Epithelial cell of proximal tubule (primary cell): ENCODE measurements around the gene ITPK1. TPM values are rescaled to one million over a fixed set of nuclear protein-coding genes. Genes with fewer than 3 reads are reported as not detected.

Experiments used
- DNase-seq: peaks from one replicate; pipeline ENCODE4 v3.0.0-alpha.2; 2011; ENCODE audit warnings: low read depth
- H3K4me3 ChIP-seq: 2 replicates; pipeline ENCODE4 v1.5.1; 2011; ENCODE audit warnings: low read depth, mild to moderate bottlenecking, low read length
- total RNA-seq: library from RNA; depleted of rRNA; stranded (reverse); fragments of >200 nt; gene quantifications from 2 replicates; pipeline ENCODE4 v1.2.3, GENCODE V29; 2015
- TF ChIP-seq, protein P1 (sequence below): conservative IDR thresholded peaks from 2 replicates; pipeline ENCODE4 v1.5.1; 2012; ENCODE audit warnings: low read depth, mild to moderate bottlenecking, low read length

ITPK1 gene
- total RNA-seq, 1 donor from 2014 or later = 22.7 TPM

GRCh38 chr14:93032421-93032936 is 83.2 kb downstream of the ITPK1 start:
- TF ChIP-seq, protein P1, sequence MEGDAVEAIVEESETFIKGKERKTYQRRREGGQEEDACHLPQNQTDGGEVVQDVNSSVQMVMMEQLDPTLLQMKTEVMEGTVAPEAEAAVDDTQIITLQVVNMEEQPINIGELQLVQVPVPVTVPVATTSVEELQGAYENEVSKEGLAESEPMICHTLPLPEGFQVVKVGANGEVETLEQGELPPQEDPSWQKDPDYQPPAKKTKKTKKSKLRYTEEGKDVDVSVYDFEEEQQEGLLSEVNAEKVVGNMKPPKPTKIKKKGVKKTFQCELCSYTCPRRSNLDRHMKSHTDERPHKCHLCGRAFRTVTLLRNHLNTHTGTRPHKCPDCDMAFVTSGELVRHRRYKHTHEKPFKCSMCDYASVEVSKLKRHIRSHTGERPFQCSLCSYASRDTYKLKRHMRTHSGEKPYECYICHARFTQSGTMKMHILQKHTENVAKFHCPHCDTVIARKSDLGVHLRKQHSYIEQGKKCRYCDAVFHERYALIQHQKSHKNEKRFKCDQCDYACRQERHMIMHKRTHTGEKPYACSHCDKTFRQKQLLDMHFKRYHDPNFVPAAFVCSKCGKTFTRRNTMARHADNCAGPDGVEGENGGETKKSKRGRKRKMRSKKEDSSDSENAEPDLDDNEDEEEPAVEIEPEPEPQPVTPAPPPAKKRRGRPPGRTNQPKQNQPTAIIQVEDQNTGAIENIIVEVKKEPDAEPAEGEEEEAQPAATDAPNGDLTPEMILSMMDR = no peak
- DNase-seq = no peak
- no peak overlapping the region for H3K4me3 ChIP-seq

GRCh38 chr14:93031505-93032315 is 84.0 kb downstream of the ITPK1 start:
- H3K4me3 ChIP-seq = no peak overlapping the region
- no peak for DNase-seq
- TF ChIP-seq, protein P1 = no peak

DNA sequence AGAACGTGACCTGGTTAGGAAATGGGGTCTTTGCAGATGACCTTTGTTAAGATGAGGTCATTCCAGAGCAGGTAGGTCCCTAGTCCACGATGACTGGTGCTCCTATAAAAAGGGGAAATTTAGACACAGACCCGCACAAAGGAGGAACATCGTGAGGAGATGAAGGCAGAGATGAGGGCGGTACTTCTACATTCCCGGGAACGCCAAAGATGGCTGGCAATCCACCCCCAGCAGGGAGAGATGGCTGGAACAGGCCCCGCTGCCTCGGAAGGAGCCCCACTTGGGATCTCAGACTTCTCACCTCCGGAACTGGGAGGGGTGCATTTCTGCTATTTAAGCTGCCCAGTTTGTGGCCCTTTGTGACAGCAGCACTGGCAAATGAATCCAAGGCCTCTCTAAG is 85.0 kb downstream of the ITPK1 start:
- TF ChIP-seq, protein P1 = no peak
- no peak for DNase-seq
- no peak overlapping the region for H3K4me3 ChIP-seq

- TF ChIP-seq, protein P1 = no peak
- no peak for DNase-seq
- H3K4me3 ChIP-seq = no peak overlapping the region
Measured at GRCh38 chr14:93029911-93030508, 85.7 kb downstream of the ITPK1 start.

DNA sequence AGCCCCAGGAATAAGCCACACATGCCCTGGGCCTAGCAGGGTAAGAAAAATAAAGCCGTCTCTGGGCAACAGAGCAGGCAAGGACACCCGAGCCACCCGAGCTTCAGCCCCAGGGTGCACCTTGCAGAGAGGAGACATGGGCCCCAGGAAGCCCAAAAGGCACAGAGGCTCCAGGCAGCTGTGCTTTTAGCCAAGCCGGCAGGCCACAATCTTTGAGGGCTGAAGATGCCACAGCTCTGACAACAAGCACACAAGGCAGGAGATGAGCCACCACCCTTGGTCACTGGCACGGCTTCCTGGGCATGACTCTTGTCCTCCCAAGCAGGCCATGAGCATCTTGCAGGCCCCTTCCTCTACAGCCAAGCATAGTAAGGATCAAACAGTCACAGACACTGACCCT is 86.3 kb downstream of the ITPK1 start:
- H3K4me3 ChIP-seq = no peak overlapping the region
- TF ChIP-seq, protein P1 = no peak
- no peak for DNase-seq

GRCh38 chr14:93028724-93029076 is 87.0 kb downstream of the ITPK1 start:
- TF ChIP-seq, protein P1 = no peak
- no peak for DNase-seq
- H3K4me3 ChIP-seq = peak overlapping the region; percentile 21
